HG02610 (cell line): ENCODE data around the gene TTC7B.
"Not testable (repeated sequence)": the region's sequence is repeated elsewhere in the genome, so short reads cannot be mapped to it uniquely, and the experiment has no call there.

Source experiments
- ATAC-seq: cut with Tn5 transposase; IDR thresholded peaks from one replicate; pipeline ENCODE4 v1.9.1; 2021; ENCODE audit warnings: mild to moderate bottlenecking, moderate library complexity; ENCODE audit not compliant: unreplicated experiment

TTC7B gene

GRCh38 chr14:90815822-90816662 lies at the start of gene TTC7B:
Gene TTC7B (minus strand): TSS chr14:90816430. CDS start chr14:90816295, 135 bp downstream.
- peak; percentile 59 for ATAC-seq

- no peak for ATAC-seq
These were observed 48.5 kb upstream of the TTC7B start for GRCh38 chr14:90864741-90865140.

- ATAC-seq, result no peak
These were observed 42.3 kb upstream of the TTC7B start for GRCh38 chr14:90858511-90858910.

GRCh38 chr14:90857866-90858265 lies 41.6 kb upstream of the TTC7B start:
- no peak for ATAC-seq

GRCh38 chr14:90856115-90856514 lies 39.9 kb upstream of the TTC7B start:
- not testable (repeated sequence) for ATAC-seq

- ATAC-seq, result no peak
These were observed 36.9 kb upstream of the TTC7B start for GRCh38 chr14:90853116-90853515.

- no peak for ATAC-seq
These were observed 35.3 kb upstream of the TTC7B start for GRCh38 chr14:90851327-90852036.

- ATAC-seq, result no peak
These were observed 34.3 kb upstream of the TTC7B start for GRCh38 chr14:90850487-90850886.

- no peak for ATAC-seq
These were observed 33.7 kb upstream of the TTC7B start for GRCh38 chr14:90849787-90850444.

GRCh38 chr14:90848944-90849731 lies 32.9 kb upstream of the TTC7B start:
- no peak for ATAC-seq

- no peak for ATAC-seq
These were observed 30.3 kb upstream of the TTC7B start for GRCh38 chr14:90846511-90846910.

GRCh38 chr14:90844321-90844720 lies 28.1 kb upstream of the TTC7B start:
- ATAC-seq, result no peak

GRCh38 chr14:90842726-90843125 lies 26.5 kb upstream of the TTC7B start:
- no peak for ATAC-seq

GRCh38 chr14:90840667-90841066 lies 24.4 kb upstream of the TTC7B start:
- ATAC-seq, result not testable (repeated sequence)

- ATAC-seq, result no peak
These were observed 23.6 kb upstream of the TTC7B start for GRCh38 chr14:90839889-90840266.

- no peak for ATAC-seq
These were observed 23.0 kb upstream of the TTC7B start for GRCh38 chr14:90839024-90839888.

- ATAC-seq, result not testable (repeated sequence)
These were observed 22.3 kb upstream of the TTC7B start for GRCh38 chr14:90838531-90838930.

- ATAC-seq, result no peak
These were observed 21.1 kb upstream of the TTC7B start for GRCh38 chr14:90837355-90837754.

- ATAC-seq, result no peak
These were observed 20.4 kb upstream of the TTC7B start for GRCh38 chr14:90836692-90837063.

- ATAC-seq, result no peak
These were observed 15.6 kb upstream of the TTC7B start for GRCh38 chr14:90831821-90832220.
